Astrocyte (in vitro differentiated cells and primary cell): Measurements from ENCODE around the gene HECTD2.

Experiments used
- CTCF ChIP-seq: IDR thresholded peaks from 2 replicates; pipeline ENCODE4 v1.5.1; 2011; ENCODE audit warnings: low read depth, mild to moderate bottlenecking, inconsistent platforms, low read length, moderate library complexity; ENCODE audit not compliant: insufficient read depth
- EZH2 ChIP-seq: IDR thresholded peaks from 2 replicates; pipeline ENCODE4 v1.6.1; 2012; ENCODE audit warnings: mild to moderate bottlenecking, low read length, inconsistent platforms; ENCODE audit not compliant: insufficient read depth

GRCh38 chr10:91495402-91495801 lies 85.3 kb downstream of the HECTD2 start:
- TF ChIP-seq CTCF, result no peak
- no peak for TF ChIP-seq EZH2
